Transverse colon (tissue), 4 donors: ENCODE measurements around the gene PRLR. TPM values are rescaled to one million over a fixed set of nuclear protein-coding genes. Genes with fewer than 3 reads are reported as not detected.
A peak's percentile ranks its signal among the peaks of the same experiment; 100 is the strongest.
"Not testable (repeated sequence)": the region's sequence is repeated elsewhere in the genome, so short reads cannot be mapped to it uniquely, and the experiment has no call there.

Source experiments
- DNase-seq: peaks from one replicate; pipeline ENCODE4 v3.0.0-alpha.2; 2019
- H3K27ac ChIP-seq, 4 donors: fragments of 200-600 bp; sonication (generic); 2 replicates each; pipeline ENCODE4 v1.5.1; 2016 to 2018; ENCODE audit warnings: inconsistent platforms in 4 of 4
- H3K27me3 ChIP-seq: fragments of 200-600 bp; sonication (generic); 2 replicates; pipeline ENCODE4 v1.5.1; 2017; ENCODE audit warnings: inconsistent platforms
- H3K36me3 ChIP-seq, 4 donors: fragments of 200-600 bp; sonication (generic); 2 replicates each; pipeline ENCODE4 v1.5.1; 2017 to 2019; ENCODE audit warnings: inconsistent platforms in 4 of 4
- H3K4me1 ChIP-seq, 4 donors: fragments of 200-600 bp; sonication (generic); 2 replicates each; pipeline ENCODE4 v1.5.1; 2017 to 2020; ENCODE audit warnings: inconsistent platforms in 4 of 4
- H3K4me3 ChIP-seq, 4 donors: fragments of 200-600 bp; sonication (generic); 1 replicate in 1 of 4; 2 replicates in 3 of 4; pipeline versions ENCODE4 v1.5.1 to v1.6.1; 2017 to 2019; ENCODE audit warnings: inconsistent platforms in 4 of 4
- H3K9me3 ChIP-seq, 2 donors: fragments of 200-600 bp; sonication (generic); 2 replicates each; pipeline ENCODE4 v1.5.1; 2017 to 2019; ENCODE audit warnings: inconsistent platforms in 2 of 2
- CTCF ChIP-seq, 5 experiments: fragments of 200-600 bp in 3 of 5; fragments of 450-650 bp in 2 of 5; sonication (generic) in 3 of 5; IDR thresholded peaks; 1 replicate in 2 of 5; 2 replicates in 3 of 5; pipeline ENCODE4 v1.5.1; 2016 to 2017; ENCODE audit warnings: antibody characterized with exemption in 5 of 5, inconsistent platforms in 3 of 5, mild to moderate bottlenecking in 2 of 5, moderate library complexity in 1 of 5
- EP300 ChIP-seq: sonication (generic); formaldehyde crosslinking; IDR thresholded peaks from one replicate; pipeline ENCODE4 v1.6.1; 2017; ENCODE audit warnings: antibody characterized with exemption, low read depth
- POLR2A ChIP-seq: fragments of 450-650 bp; IDR thresholded peaks from one replicate; pipeline ENCODE4 v1.6.1; 2016; ENCODE audit warnings: antibody characterized with exemption, mild to moderate bottlenecking, moderate library complexity
- POLR2AphosphoS5 ChIP-seq, 3 donors: sonication (generic); formaldehyde crosslinking; IDR thresholded peaks; one replicate each; pipeline ENCODE4 v1.6.1; 2016; ENCODE audit warnings: antibody characterized with exemption in 3 of 3
- WGBS, 2 donors: methylation state at CpG; one replicate each; pipeline ENCODE4 v1.1.5; 2018; ENCODE audit warnings: low coverage in 1 of 2; 5-methylcytosine and 5-hydroxymethylcytosine counted together
- in situ Hi-C, 4 donors: fragments of 200-750 bp; cut with MboI; loops; one replicate each; pipeline versions ENCODE4 v1.15.0 to v1.15.1; 2017; ENCODE audit warnings: low sequenced_read_pairs in 3 of 4, low pct_ligation_motif_present in 1 of 4, low pct_unique_long_range_greater_than_20kb in 1 of 4
- intact Hi-C: fragments of 100-400 bp; cut with DNase I; formaldehyde crosslinking; loops from one replicate; pipeline ENCODE4 v1.15.1; 2023; ENCODE audit warnings: low total_unique reads
- total RNA-seq, 4 donors: library from RNA; depleted of rRNA; stranded (reverse); fragments of >200 nt; gene quantifications; one replicate each; pipeline ENCODE4 v1.1.0, GENCODE V29; 2016

PRLR gene
- total RNA-seq, 4 donors from 2014 or later: 4.9 to 19.8 (median 13.0) TPM

GRCh38 chr5:35248843-35249780, 18.8 kb upstream of the PRLR start:
- H3K4me1 ChIP-seq: peaks cover 8 to 39% (median 16%) of the 10 kb centered on the region in 4 donors
- intact Hi-C loops (no loop called here), in situ Hi-C loops (no loop called here)
- H3K36me3 ChIP-seq: no peaks in the 10 kb centered on the region
- peaks cover 12% of the 10 kb centered on the region in 2 donors for H3K9me3 ChIP-seq
- peak overlapping the region in 1 of 4 donors; percentile 15 for H3K27ac ChIP-seq
- no peak for DNase-seq
- TF ChIP-seq POLR2A (no peak), CTCF (IDR thresholded peaks at IDR 0.05) (no peak), EP300 (no peak), POLR2AphosphoS5 (IDR thresholded peaks at IDR 0.05) (no peak)
- H3K4me3 ChIP-seq: no peak overlapping the region
- 74 to 75% methylated on average over 5 of the region's 5 CpGs for WGBS, 2 donors
- H3K27me3 ChIP-seq: no peaks in the 10 kb centered on the region

- intact Hi-C loops (no loop called here), in situ Hi-C loops (no loop called here)
- H3K27ac ChIP-seq: peak overlapping the region; percentile 69 to 82 (median 76)
- H3K4me1 ChIP-seq: peaks cover 8 to 42% (median 16%) of the 10 kb centered on the region in 4 donors
- H3K4me3 ChIP-seq: no peak overlapping the region
- no peaks in the 10 kb centered on the region for H3K27me3 ChIP-seq
- no peak for DNase-seq
- H3K9me3 ChIP-seq: no peaks in the 10 kb centered on the region
- TF ChIP-seq EP300 (no peak), POLR2AphosphoS5 (IDR thresholded peaks at IDR 0.05) (no peak), POLR2A (no peak), CTCF (IDR thresholded peaks at IDR 0.05) (no peak)
- WGBS, 2 donors: 47 to 48% methylated on average over 2 to 6 of the region's 6 CpGs
- no peaks in the 10 kb centered on the region for H3K36me3 ChIP-seq
Observed at GRCh38 chr5:35247648-35248034, 17.4 kb upstream of the PRLR start.

- peak overlapping the region; percentile 69 to 82 (median 76) for H3K27ac ChIP-seq
- H3K27me3 ChIP-seq: no peaks in the 10 kb centered on the region
- no peak overlapping the region for H3K4me3 ChIP-seq
- DNase-seq: peak; percentile 41
- no peaks in the 10 kb centered on the region for H3K9me3 ChIP-seq
- intact Hi-C loops: no loop called here
- WGBS, 2 donors: 26 to 36% methylated on average over 5 to 7 of the region's 7 CpGs
- H3K4me1 ChIP-seq: peaks cover 8 to 42% (median 16%) of the 10 kb centered on the region in 4 donors
- in situ Hi-C loops: no loop called here
- H3K36me3 ChIP-seq: no peaks in the 10 kb centered on the region
- no peak for TF ChIP-seq POLR2AphosphoS5 (IDR thresholded peaks at IDR 0.05)
- peak in 3 of 5 experiments; percentile 6 to 59 (median 47) for TF ChIP-seq CTCF (IDR thresholded peaks at IDR 0.05)
- TF ChIP-seq POLR2A: no peak
Observed at GRCh38 chr5:35246900-35247647, 16.8 kb upstream of the PRLR start.

DNA sequence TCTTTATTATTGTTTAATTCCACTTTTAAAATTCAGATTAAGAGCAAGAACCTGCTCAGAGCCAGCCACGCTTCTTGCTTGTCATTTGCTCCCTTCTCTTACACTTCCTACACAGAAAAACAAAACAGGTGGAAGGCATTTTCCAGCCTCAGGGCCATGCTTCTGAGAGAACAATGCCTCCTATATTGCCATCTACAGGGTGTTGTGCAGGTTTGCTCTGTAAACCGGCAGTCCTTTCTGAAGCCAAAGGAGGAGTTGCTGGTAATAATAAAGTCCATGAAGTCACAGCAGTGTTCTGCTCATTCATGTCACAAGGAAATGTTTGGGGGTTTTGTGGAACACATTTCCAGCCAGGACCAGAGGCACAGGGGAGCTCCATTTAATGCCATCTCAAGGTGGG, 16.1 kb upstream of the PRLR start:
- intact Hi-C loops (no loop called here), in situ Hi-C loops (no loop called here)
- 29 to 50% methylated on average over 1 to 2 of the region's 2 CpGs for WGBS, 2 donors
- TF ChIP-seq CTCF (IDR thresholded peaks at IDR 0.05): peak; percentile 10 to 82 (median 44)
- TF ChIP-seq POLR2AphosphoS5 (IDR thresholded peaks at IDR 0.05): no peak
- no peak for TF ChIP-seq EP300
- TF ChIP-seq POLR2A: no peak
- DNase-seq: peak; percentile 25
- Histone ChIP-seq H3K36me3 (no peaks in the 10 kb centered on the region), H3K27me3 (no peaks in the 10 kb centered on the region), H3K4me1 (peaks cover 8 to 42% (median 16%) of the 10 kb centered on the region in 4 donors), H3K4me3 (no peak overlapping the region), H3K9me3 (no peaks in the 10 kb centered on the region), H3K27ac (peak overlapping the region; percentile 69 to 82 (median 76))

GRCh38 chr5:35245371-35245770, 15.1 kb upstream of the PRLR start:
- H3K27ac ChIP-seq, DNase-seq, in situ Hi-C loops: not testable (repeated sequence)

More at GRCh38 chr5:35245371-35245770, 15.1 kb upstream of the PRLR start:
- intact Hi-C loops, H3K4me3 ChIP-seq, H3K27me3 ChIP-seq, H3K36me3 ChIP-seq, H3K9me3 ChIP-seq: not testable (repeated sequence)
- 89 to 93% methylated on average over 4 to 10 of the region's 10 CpGs for WGBS, 2 donors
- peaks cover 8 to 42% (median 16%) of the 10 kb centered on the region in 4 donors for H3K4me1 ChIP-seq
